Gastroesophageal sphincter (tissue), 4 donors: ENCODE results near the gene SERINC2. TPM values are rescaled to one million over a fixed set of nuclear protein-coding genes. Genes with fewer than 3 reads are reported as not detected.

Source experiments
- ATAC-seq: fragments of 150-250 bp; one replicate; pipeline ENCODE4 v1.9.1; 2016; ENCODE audit warnings: mild to moderate bottlenecking, moderate library complexity
- H3K27ac ChIP-seq, 4 donors: fragments of 200-600 bp; sonication (generic) in 3 of 4; 1 replicate in 3 of 4; 2 replicates in 1 of 4; pipeline ENCODE4 v1.5.1; 2016 to 2019
- H3K27me3 ChIP-seq: fragments of 200-600 bp; sonication (generic); one replicate; pipeline ENCODE4 v1.5.1; 2019
- H3K36me3 ChIP-seq, 2 donors: fragments of 200-600 bp; sonication (generic); one replicate each; pipeline ENCODE4 v1.5.1; 2019; ENCODE audit warnings: control low read depth in 1 of 2
- H3K4me1 ChIP-seq, 3 donors: fragments of 200-600 bp; sonication (generic); 1 replicate in 2 of 3; 2 replicates in 1 of 3; pipeline ENCODE4 v1.5.1; 2016 to 2019; ENCODE audit warnings: control low read depth in 2 of 3
- H3K4me3 ChIP-seq, 2 donors: fragments of 200-600 bp; sonication (generic); one replicate each; pipeline ENCODE4 v1.5.1; 2019; ENCODE audit warnings: mild to moderate bottlenecking in 1 of 2, moderate library complexity in 1 of 2
- H3K9me3 ChIP-seq, 3 donors: fragments of 200-600 bp; sonication (generic); one replicate each; pipeline ENCODE4 v1.5.1; 2017 to 2019; ENCODE audit warnings: control low read depth in 2 of 3
- CTCF ChIP-seq, 4 experiments: fragments of 200-600 bp in 2 of 4; fragments of 450-650 bp in 2 of 4; sonication (generic) in 1 of 4; IDR thresholded peaks; one replicate each; pipeline ENCODE4 v1.5.1; 2017 to 2019; ENCODE audit warnings: antibody characterized with exemption in 4 of 4, mild to moderate bottlenecking in 2 of 4, moderate library complexity in 2 of 4
- EP300 ChIP-seq: sonication (generic); formaldehyde crosslinking; IDR thresholded peaks from one replicate; pipeline ENCODE4 v1.6.1; 2017; ENCODE audit warnings: antibody characterized with exemption, mild to moderate bottlenecking
- POLR2A ChIP-seq, 2 donors: fragments of 450-650 bp; IDR thresholded peaks; one replicate each; pipeline ENCODE4 v1.6.1; 2017; ENCODE audit warnings: antibody characterized with exemption in 2 of 2, mild to moderate bottlenecking in 2 of 2, moderate library complexity in 1 of 2
- POLR2AphosphoS5 ChIP-seq: sonication (generic); formaldehyde crosslinking; IDR thresholded peaks from one replicate; pipeline ENCODE4 v1.6.1; 2017; ENCODE audit warnings: antibody characterized with exemption
- WGBS, 2 donors: methylation state at CpG; one replicate each; pipeline ENCODE4 v1.1.5; 2018; ENCODE audit warnings: low coverage in 1 of 2; 5-methylcytosine and 5-hydroxymethylcytosine counted together
- total RNA-seq, 4 donors: library from RNA; depleted of rRNA; stranded (reverse); fragments of >200 nt; gene quantifications; one replicate each; pipeline ENCODE4 v1.1.0, GENCODE V29; 2016

SERINC2 gene
- total RNA-seq, 4 donors from 2014 or later: 2.5 to 8.7 (median 4.1) TPM

- Histone ChIP-seq H3K9me3 (peaks cover 0 to 14% (median 0%) of the 10 kb centered on the region in 3 donors), H3K27ac (no peak overlapping the region), H3K4me1 (no peaks in the 10 kb centered on the region), H3K4me3 (no peak overlapping the region), H3K27me3 (peaks cover 4% of the 10 kb centered on the region), H3K36me3 (no peaks in the 10 kb centered on the region)
- 34 to 60% methylated on average over 2 to 3 of the region's 3 CpGs for WGBS, 2 donors
- no peak for ATAC-seq
- TF ChIP-seq POLR2A (IDR thresholded peaks at IDR 0.05) (no peak), EP300 (no peak), CTCF (IDR thresholded peaks at IDR 0.05) (no peak), POLR2AphosphoS5 (no peak)
Observed at GRCh38 chr1:31441073-31441472, 28.1 kb downstream of the SERINC2 start.

GRCh38 chr1:31441558-31441957 is 28.5 kb downstream of the SERINC2 start:
- H3K4me1 ChIP-seq: no peaks in the 10 kb centered on the region
- H3K4me3 ChIP-seq: no peak overlapping the region
- no peaks in the 10 kb centered on the region for H3K36me3 ChIP-seq
- H3K27ac ChIP-seq: no peak overlapping the region
- WGBS, 2 donors: 49 to 90% methylated on average over 3 to 4 of the region's 4 CpGs
- TF ChIP-seq CTCF (IDR thresholded peaks at IDR 0.05): no peak
- TF ChIP-seq EP300: no peak
- TF ChIP-seq POLR2A (IDR thresholded peaks at IDR 0.05): no peak
- TF ChIP-seq POLR2AphosphoS5: no peak
- no peak for ATAC-seq
- peaks cover 4% of the 10 kb centered on the region for H3K27me3 ChIP-seq
- peaks cover 0 to 14% (median 0%) of the 10 kb centered on the region in 3 donors for H3K9me3 ChIP-seq

- TF ChIP-seq EP300 (no peak), CTCF (IDR thresholded peaks at IDR 0.05) (no peak), POLR2A (IDR thresholded peaks at IDR 0.05) (no peak), POLR2AphosphoS5 (no peak)
- Histone ChIP-seq H3K36me3 (no peaks in the 10 kb centered on the region), H3K9me3 (peaks cover 0 to 14% (median 0%) of the 10 kb centered on the region in 3 donors), H3K4me1 (no peaks in the 10 kb centered on the region), H3K27me3 (peaks cover 4% of the 10 kb centered on the region), H3K4me3 (no peak overlapping the region), H3K27ac (no peak overlapping the region)
- WGBS, 2 donors: 73 to 80% methylated on average over 3 to 10 of the region's 10 CpGs
- no peak for ATAC-seq
Observed at GRCh38 chr1:31441970-31442647, 29.1 kb downstream of the SERINC2 start.

- TF ChIP-seq POLR2A (IDR thresholded peaks at IDR 0.05) (no peak), EP300 (no peak), POLR2AphosphoS5 (no peak), CTCF (IDR thresholded peaks at IDR 0.05) (no peak)
- peaks cover 4% of the 10 kb centered on the region for H3K27me3 ChIP-seq
- no peak for ATAC-seq
- peaks cover 0 to 14% (median 0%) of the 10 kb centered on the region in 3 donors for H3K9me3 ChIP-seq
- WGBS, 2 donors: 80% methylated on average over 1 of the region's 4 CpGs
- H3K4me1 ChIP-seq: no peaks in the 10 kb centered on the region
- no peak overlapping the region for H3K4me3 ChIP-seq
- no peaks in the 10 kb centered on the region for H3K36me3 ChIP-seq
- H3K27ac ChIP-seq: no peak overlapping the region
Observed at GRCh38 chr1:31442648-31442994, 29.6 kb downstream of the SERINC2 start.

GRCh38 chr1:31443673-31444072 is 30.7 kb downstream of the SERINC2 start:
- H3K4me3 ChIP-seq: no peak overlapping the region
- peaks cover 0 to 14% (median 0%) of the 10 kb centered on the region in 3 donors for H3K9me3 ChIP-seq
- TF ChIP-seq POLR2AphosphoS5: no peak
- no peak for TF ChIP-seq CTCF (IDR thresholded peaks at IDR 0.05)
- no peak for TF ChIP-seq EP300
- TF ChIP-seq POLR2A (IDR thresholded peaks at IDR 0.05): no peak
- ATAC-seq: no peak
- WGBS, 2 donors: 100% methylated on average over 1 of the region's 1 CpG
- no peak overlapping the region for H3K27ac ChIP-seq
- peaks cover under 1% of the 10 kb centered on the region for H3K27me3 ChIP-seq
- no peaks in the 10 kb centered on the region for H3K36me3 ChIP-seq
- no peaks in the 10 kb centered on the region for H3K4me1 ChIP-seq
